GM19467 (cell line): ENCODE measurements around the gene ANGEL2.
"Not testable (repeated sequence)": the region's sequence is repeated elsewhere in the genome, so short reads cannot be mapped to it uniquely, and the experiment has no call there.

Experiments used
- ATAC-seq: cut with Tn5 transposase; IDR thresholded peaks from one replicate; pipeline ENCODE4 v1.9.1; 2021; ENCODE audit warnings: mild to moderate bottlenecking, moderate library complexity; ENCODE audit not compliant: unreplicated experiment

The ANGEL2 gene

DNA sequence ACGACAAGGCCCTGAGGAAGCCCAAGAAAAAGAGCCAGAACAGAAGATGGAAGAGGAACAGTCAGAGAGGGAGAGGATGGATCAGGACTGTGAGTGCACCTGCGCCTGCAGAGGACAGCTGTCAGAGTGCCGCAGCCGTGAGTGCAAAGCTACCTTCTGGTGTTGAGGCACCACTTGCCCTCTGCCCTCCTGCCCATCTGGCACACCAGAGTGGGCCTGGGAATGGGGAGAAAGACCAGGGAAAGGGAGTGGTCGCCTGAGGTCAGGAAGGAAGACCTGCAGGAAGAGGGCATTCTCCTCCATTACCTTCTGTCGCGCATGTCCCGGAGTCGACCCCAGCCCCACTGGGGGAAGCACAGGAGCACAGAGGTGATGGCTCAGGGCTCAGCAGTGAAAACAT is 39.1 kb downstream of the ANGEL2 start:
- no peak for ATAC-seq

DNA sequence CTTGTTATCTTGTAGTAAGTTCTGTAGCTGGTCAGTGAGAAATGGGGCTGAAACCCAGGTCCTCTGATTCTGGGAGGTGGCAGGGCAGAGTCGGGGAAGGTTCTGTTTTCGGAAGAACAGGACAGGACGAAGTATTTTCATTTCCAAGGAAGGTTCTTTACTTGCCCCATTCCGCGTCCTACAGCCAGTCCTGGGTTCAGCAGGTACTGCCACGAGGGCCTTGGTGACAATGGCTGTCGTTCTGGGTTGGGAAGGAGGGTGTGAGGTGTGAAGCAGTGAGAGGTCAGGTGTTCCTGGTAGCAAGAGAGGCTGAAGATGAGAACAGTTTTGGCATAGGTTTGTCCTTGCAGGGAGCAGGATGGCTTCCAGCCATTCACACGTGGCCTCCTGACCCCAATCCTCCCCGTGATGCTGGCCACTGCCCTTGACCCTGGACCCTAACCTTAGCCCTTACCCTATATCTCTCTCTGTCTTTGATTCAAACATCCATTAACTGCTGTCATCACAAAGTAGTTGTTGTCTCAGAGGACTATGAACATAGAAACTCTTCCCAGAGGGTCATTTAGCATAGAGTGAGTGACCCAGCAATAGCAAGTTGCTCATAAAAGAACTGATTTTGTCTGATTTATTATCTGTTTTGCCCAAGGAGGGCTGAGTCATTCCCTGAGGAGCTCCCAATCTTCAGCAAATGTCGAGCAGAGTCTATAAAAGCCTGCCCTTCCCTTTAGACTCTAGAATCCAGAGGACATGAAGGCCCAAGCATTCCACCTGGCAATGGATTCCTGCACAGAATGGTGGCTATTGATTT is 40.4 kb downstream of the ANGEL2 start:
- no peak for ATAC-seq

DNA sequence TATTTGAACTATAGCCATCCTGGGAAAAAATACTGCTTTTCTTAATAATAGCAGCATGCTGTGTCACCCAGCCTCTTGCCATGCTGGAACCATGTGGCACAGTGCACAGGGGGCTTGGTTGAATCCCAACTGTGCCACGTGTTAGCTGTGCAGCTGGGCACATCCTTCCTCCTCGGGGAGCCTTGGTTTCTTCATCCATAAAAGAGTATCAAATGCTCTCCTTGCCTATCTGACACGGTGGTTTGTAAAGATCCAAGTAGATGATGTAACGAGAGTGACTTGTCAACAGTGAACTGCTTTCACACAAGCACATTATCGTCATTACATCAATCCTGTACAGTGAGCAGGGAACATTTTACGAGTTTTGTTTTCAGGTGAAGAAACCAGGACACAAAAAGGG is 41.0 kb downstream of the ANGEL2 start:
- ATAC-seq = no peak

GRCh38 chr1:212973899-212974298 is 41.8 kb downstream of the ANGEL2 start:
- ATAC-seq = no peak

DNA sequence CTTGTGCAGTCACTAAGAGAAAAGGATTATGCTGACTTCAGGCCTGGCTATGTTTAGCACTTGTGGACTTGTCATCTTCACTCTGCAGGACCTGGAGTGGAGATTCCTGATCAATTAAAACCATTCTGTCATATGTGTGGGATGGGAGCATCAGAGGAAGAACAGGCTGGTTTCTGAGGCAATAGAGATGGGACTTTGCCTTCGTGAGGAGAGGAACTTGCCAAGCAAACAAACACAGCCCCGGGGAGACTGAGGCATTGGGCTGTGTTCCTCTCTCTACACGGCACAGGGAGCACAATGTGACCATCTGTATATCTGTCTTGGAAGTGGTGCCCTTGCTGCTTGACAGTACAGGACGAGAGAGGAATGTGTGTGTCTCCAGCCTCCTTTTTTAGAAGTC is 42.2 kb downstream of the ANGEL2 start:
- ATAC-seq = no peak

DNA sequence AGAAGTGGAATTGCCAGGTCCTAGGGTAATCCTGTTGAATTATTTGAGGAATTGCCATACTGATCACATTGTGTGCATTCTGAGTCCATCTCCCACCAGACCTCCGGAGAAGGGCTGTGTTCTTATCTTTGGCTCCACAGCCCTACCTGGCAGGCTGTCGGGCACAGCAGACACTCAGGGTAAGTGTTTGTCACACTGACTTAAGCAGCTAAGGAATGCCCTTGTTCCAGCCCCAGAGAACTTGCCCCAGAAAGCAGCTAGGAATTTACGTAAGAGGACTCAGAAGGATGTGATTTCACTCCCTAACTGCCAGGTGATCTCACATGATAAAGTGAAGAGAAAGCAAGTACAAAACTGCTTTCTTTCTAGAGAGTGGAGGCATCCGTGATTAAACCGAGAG is 44.4 kb downstream of the ANGEL2 start:
- ATAC-seq = no peak

DNA sequence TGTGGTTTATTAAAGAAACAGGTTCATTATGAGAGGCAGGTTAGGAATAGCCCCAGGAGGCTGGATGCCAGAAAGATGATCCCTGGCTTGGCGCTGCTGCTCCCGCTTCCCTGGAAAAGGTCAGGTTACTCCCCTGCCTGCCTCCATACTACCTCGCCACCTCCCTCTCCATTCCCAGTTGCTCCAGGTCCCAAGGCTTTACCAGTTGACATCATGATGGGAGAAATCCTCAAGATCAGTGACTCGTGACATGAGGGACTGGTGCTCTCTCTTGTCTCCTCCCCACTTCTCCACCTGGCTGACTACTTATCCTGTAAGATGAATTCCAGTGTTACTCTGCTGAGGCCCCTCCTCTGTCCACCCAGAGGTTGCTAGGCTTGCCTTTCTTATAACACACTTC is 45.6 kb downstream of the ANGEL2 start:
- ATAC-seq = no peak

- ATAC-seq = no peak
Observed at GRCh38 chr1:212968368-212968863, 47.3 kb downstream of the ANGEL2 start.

DNA sequence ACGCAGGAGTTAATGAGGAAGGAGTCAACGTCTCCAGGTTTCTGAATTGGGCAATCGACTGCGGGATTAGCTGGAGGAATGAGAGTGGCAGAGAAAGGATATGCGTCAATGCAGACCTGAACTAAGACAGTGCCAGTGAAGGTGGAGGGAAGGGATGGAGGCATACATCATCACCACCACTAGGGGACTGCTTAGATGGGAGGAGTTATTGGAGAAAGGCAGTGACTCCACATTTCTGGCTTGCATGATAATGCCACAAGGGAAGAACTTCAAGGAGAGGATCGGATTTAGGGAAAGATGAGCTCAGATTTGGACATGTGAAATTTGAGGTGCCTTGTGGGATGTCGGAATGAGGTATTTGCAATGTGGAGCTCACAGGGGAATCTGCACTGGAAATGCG is 47.9 kb downstream of the ANGEL2 start:
- no peak for ATAC-seq

DNA sequence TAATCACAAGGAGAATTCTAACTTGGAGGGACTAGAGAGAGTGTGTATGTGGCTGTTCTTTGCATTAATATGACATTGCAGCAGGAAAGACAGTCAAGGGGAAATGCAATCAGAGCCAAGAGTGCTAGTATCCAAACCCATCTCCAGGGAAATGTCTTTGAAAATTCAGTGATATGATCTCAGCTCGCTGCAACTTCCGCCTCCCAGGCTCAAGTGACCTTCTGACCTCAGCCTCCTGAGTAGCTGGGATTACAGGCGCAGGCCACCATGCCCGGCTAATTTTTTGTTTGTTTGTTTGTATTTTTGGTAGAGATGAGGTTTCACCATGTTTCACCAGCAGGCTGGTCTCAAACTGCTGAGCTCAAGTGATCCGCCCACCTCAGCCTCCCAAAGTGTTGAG is 49.1 kb downstream of the ANGEL2 start:
- ATAC-seq = no peak

DNA sequence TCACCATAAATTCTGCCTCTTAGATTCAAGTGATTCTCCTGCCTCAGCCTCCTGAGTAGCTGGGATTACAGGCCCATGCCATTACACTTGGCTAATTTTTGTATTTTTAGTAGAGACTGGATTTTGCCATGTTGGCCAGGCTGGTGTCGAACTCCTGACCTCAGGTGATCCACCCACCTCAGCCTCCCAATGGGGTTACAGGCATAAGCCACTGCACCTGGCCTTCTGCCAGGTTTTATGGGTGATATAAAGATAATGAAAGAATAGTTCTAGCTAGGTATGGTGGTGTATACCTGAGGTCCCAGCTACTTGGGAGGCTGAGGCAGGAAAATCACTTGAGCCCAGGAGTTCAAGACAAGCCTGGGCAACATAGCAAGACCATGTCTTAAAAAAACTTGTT is 50.7 kb downstream of the ANGEL2 start:
- ATAC-seq = not testable (repeated sequence)

DNA sequence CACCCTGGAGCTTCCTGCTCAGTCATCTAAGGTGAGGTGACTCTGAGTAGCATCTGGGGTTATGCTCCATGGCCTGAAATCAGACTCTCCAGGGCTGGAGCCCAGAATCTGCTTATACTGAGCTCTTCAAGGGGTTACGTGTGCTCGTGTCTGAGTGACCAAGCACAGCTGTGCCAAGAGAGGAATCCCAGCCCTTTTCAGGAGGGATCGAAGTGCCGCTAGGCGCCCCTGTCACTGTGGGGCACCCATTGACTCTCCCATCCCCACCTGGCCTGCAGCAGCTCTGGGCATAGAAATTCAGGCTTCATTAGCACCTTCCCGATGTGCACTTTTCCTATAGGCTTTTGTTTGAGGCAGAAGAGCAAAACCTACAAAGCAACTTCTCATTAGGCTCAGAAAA is 51.6 kb downstream of the ANGEL2 start:
- ATAC-seq = no peak

DNA sequence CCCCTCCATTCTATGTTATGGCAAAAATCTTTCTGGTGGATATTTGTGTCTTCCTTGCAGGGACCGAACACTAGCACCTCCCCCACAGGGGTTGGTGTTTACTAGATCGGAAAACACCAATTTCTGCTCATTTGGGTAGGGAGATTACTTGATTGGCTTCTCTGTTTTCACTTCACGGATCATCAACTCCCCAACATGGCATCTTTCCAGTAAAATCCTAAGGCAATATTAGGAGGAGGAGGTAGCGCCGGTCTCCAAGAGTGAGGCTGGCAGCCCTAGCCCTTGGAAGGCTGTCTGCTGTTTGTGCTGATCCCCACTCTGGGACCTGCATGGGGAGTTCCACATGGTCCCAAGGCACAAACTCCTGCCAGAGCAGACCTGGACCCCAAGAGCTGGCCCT is 53.2 kb downstream of the ANGEL2 start:
- no peak for ATAC-seq

DNA sequence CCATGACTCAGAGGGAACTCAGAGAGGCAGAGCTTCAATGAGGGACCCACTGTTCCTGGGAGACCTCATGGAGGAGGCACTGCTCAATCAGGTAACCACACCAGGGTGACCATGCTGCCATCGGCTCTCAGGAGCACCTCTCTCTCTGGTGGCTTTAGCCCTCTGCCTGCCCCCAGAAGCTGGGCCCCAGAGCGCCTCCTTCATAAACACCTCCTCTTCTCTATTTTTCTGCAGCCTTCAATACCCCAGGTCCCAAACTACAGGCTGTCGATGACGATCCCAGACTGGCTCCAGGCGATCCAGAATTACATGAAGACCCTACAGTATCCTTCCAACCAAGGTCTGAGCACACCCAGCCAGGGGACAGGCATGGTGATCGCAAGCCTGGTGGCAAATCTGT is 54.7 kb downstream of the ANGEL2 start:
- no peak for ATAC-seq

DNA sequence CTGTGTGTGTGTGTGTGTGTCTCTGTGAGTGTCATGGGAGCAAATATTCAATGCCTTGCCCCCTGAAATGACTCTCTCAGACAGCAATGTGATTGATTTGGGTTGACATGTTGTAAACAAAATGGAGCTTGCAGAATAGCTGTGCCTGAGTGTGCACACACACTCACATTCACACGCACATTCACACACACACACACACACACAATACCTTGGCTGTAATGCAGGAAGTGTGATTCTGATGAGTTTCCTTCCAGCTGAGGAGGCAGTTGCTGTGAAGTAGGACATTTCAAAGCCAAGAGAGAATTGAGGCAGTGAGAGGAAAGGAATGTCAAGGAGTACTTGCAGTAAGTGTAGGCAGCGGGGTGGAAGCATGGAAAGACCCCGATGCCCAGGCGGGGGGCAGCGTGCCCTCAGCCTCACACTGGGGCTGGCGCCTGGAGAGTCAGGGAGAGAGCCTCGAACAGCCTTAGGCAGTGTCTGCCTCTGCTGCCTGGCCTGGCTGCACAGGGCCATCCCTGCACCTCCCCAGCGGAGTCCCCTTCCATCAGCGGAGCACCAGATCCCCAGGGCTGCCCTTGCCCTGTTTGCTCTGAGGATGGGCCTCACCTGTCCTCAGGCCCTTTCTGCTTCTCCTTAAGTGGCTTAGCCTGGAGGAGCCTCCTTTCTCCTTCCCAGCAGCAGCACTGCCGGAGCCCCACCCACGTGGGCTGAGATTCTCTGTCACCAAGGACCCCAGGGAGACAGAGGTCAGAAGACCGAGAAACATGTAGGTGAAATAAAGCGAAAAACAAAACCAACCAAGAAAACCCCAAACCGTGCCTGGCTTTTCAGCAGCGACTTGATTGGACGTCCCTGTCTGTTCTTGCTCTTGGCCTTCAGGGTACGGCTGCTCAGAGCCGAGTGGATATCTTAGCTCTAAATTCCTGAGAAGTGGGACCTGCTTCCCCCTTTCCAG is 56.1 kb downstream of the ANGEL2 start:
- ATAC-seq = peak; percentile 67

- no peak for ATAC-seq
Observed at GRCh38 chr1:212958175-212958574, 57.5 kb downstream of the ANGEL2 start.

DNA sequence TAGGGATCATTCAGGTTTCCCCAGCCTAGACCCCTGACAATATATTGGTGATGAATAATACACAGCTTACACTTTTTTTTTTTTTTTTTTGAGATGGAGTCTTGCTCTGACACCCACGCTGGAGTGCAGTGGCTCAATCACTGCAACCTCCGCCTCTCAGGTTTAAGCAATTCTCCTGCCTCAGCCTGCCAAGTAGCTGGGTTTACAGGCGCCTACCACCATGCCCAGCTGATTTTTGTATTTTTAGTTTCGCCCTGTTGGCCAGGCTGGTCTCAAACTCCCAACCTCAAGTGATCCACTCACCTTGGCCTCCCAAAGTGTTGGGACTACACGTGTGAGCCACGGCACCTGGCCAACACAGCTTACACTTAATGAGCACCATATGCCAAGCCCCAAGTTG is 58.1 kb downstream of the ANGEL2 start:
- no peak for ATAC-seq

GRCh38 chr1:212955961-212956620 is 59.6 kb downstream of the ANGEL2 start:
- ATAC-seq = no peak

DNA sequence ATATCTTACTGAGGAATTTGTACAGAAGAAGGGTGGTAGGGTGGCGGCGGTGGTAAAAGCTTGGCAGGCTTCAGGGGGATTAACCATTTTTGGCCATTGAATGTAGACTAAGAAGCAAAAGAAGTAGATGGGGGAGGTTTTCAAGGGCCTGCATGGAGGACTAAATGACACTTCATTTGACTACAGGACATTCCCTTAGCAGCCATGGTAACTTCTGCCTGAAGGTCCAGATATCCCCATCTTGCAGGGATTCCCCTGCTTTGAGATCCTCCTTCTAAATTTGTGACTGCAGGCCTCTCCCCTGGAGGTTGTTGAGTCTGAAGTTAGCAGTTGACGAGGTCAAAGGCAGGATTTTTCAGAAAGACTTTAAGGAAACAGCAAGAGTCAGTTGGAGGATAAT is 60.6 kb downstream of the ANGEL2 start:
- ATAC-seq = no peak

DNA sequence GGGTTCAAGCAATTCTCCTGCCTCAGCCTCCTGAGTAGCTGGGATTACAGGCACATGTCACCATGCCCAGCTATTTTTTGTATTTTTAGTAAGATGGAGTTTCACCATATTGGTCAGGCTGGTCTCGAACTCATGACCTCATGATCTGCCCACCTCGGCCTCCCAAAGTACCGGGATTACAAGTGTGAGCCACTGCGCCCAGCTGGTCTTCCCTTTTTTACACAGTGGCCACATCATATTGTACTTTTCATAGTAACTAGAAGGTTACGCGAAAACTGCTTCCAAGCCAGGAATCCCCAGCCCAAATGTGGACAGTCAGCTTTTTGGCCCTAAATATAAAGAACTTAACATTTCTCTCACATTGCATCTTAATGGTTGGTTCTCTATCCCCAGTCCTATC is 61.2 kb downstream of the ANGEL2 start:
- no peak for ATAC-seq

DNA sequence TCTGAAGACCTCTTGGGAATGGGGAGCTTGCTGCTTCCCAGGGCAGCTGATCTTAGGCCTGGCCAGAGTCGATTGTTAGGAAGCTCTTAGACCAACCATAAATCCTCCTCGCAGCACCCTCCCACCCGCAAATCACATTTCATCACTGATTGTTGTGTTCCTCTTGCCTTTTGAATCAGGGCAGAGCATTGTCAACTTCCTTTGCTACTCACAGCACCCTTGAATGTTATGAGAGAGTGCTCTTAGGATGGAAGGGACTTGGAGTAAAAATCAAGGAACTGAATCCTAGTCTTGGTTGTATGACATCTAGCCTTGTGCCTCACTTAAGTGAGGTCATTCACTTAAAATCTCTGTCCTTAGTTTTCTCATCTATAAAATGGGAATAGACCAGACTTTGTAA is 62.3 kb downstream of the ANGEL2 start:
- ATAC-seq = no peak
